GM21360 (cell line): ENCODE results near the gene TRPV4.
"Not testable (repeated sequence)": the region's sequence is repeated elsewhere in the genome, so short reads cannot be mapped to it uniquely, and the experiment has no call there.

ENCODE experiments used
- ATAC-seq: cut with Tn5 transposase; IDR thresholded peaks from one replicate; pipeline ENCODE4 v1.9.1; 2021; ENCODE audit warnings: mild to moderate bottlenecking, moderate library complexity; ENCODE audit not compliant: unreplicated experiment

The TRPV4 gene

GRCh38 chr12:109833307-109834189, at the start of gene TRPV4:
Gene TRPV4 (minus strand): TSS chr12:109833398. CDS start chr12:109814796, 18,602 bp downstream.
- ATAC-seq = no peak

GRCh38 chr12:109881752-109882151, 48.6 kb upstream of the TRPV4 start:
- no peak for ATAC-seq

GRCh38 chr12:109880938-109881337, 47.7 kb upstream of the TRPV4 start:
- no peak for ATAC-seq

- ATAC-seq = peak; percentile 89
Measured at GRCh38 chr12:109880043-109880931, 47.1 kb upstream of the TRPV4 start, which contains the start of gene GLTP. Gene GLTP (minus strand): TSS chr12:109880541. CDS start chr12:109880374, 167 bp downstream.

GRCh38 chr12:109879351-109880042, 46.3 kb upstream of the TRPV4 start:
- ATAC-seq = no peak

- ATAC-seq = no peak
Measured at GRCh38 chr12:109878749-109879148, 45.6 kb upstream of the TRPV4 start.

- no peak for ATAC-seq
Measured at GRCh38 chr12:109878247-109878625, 45.0 kb upstream of the TRPV4 start.

GRCh38 chr12:109877504-109878246, 44.5 kb upstream of the TRPV4 start:
- no peak for ATAC-seq

GRCh38 chr12:109876406-109876805, 43.2 kb upstream of the TRPV4 start:
- no peak for ATAC-seq

GRCh38 chr12:109875572-109876131, 42.5 kb upstream of the TRPV4 start:
- no peak for ATAC-seq

- no peak for ATAC-seq
Measured at GRCh38 chr12:109873653-109874052, 40.5 kb upstream of the TRPV4 start.

- ATAC-seq = no peak
Measured at GRCh38 chr12:109871668-109872314, 38.6 kb upstream of the TRPV4 start.

- ATAC-seq = no peak
Measured at GRCh38 chr12:109870648-109871047, 37.5 kb upstream of the TRPV4 start.

- no peak for ATAC-seq
Measured at GRCh38 chr12:109868182-109869051, 35.2 kb upstream of the TRPV4 start.

GRCh38 chr12:109864916-109865315, 31.7 kb upstream of the TRPV4 start:
- ATAC-seq = no peak

- no peak for ATAC-seq
Measured at GRCh38 chr12:109863847-109864712, 30.9 kb upstream of the TRPV4 start.

- not testable (repeated sequence) for ATAC-seq
Measured at GRCh38 chr12:109862491-109862890, 29.3 kb upstream of the TRPV4 start.
